NB4 (cell line): ENCODE data around the gene SLX9.
"Not testable (repeated sequence)": the region's sequence is repeated elsewhere in the genome, so short reads cannot be mapped to it uniquely, and the experiment has no call there.

Source experiments
- DNase-seq: peaks from one replicate; pipeline ENCODE4 v3.0.0; 2010; ENCODE audit warnings: low read depth
- H3K4me3 ChIP-seq: one replicate; pipeline ENCODE4 v1.5.1; 2011; ENCODE audit warnings: mild to moderate bottlenecking, low read depth, low read length, moderate library complexity
- MYC ChIP-seq: IDR thresholded peaks from 2 replicates; pipeline ENCODE4 v1.6.1; 2011; ENCODE audit warnings: low read depth, low read length
- POLR2A ChIP-seq: IDR thresholded peaks from 2 replicates; pipeline ENCODE4 v1.6.1; 2011; ENCODE audit warnings: mild to moderate bottlenecking; ENCODE audit not compliant: insufficient read length; ENCODE audit errors: extremely low read depth
- TF ChIP-seq, protein P1 (sequence below): IDR thresholded peaks from 2 replicates; pipeline ENCODE4 v1.6.1; 2011; ENCODE audit warnings: low read depth, low read length
- TF ChIP-seq, protein P2 (sequence below): IDR thresholded peaks from one replicate; pipeline ENCODE4 v1.5.1; 2012; ENCODE audit warnings: low read depth, low read length

The SLX9 gene

GRCh38 chr21:45019887-45020537, 80.2 kb downstream of the SLX9 start:
- TF ChIP-seq, protein P1, sequence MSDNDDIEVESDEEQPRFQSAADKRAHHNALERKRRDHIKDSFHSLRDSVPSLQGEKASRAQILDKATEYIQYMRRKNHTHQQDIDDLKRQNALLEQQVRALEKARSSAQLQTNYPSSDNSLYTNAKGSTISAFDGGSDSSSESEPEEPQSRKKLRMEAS, result no peak
- TF ChIP-seq MYC, result no peak
- TF ChIP-seq, protein P2, sequence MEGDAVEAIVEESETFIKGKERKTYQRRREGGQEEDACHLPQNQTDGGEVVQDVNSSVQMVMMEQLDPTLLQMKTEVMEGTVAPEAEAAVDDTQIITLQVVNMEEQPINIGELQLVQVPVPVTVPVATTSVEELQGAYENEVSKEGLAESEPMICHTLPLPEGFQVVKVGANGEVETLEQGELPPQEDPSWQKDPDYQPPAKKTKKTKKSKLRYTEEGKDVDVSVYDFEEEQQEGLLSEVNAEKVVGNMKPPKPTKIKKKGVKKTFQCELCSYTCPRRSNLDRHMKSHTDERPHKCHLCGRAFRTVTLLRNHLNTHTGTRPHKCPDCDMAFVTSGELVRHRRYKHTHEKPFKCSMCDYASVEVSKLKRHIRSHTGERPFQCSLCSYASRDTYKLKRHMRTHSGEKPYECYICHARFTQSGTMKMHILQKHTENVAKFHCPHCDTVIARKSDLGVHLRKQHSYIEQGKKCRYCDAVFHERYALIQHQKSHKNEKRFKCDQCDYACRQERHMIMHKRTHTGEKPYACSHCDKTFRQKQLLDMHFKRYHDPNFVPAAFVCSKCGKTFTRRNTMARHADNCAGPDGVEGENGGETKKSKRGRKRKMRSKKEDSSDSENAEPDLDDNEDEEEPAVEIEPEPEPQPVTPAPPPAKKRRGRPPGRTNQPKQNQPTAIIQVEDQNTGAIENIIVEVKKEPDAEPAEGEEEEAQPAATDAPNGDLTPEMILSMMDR, result no peak
- no peak for TF ChIP-seq POLR2A
- no peak for DNase-seq
- H3K4me3 ChIP-seq, result no peak overlapping the region

DNA sequence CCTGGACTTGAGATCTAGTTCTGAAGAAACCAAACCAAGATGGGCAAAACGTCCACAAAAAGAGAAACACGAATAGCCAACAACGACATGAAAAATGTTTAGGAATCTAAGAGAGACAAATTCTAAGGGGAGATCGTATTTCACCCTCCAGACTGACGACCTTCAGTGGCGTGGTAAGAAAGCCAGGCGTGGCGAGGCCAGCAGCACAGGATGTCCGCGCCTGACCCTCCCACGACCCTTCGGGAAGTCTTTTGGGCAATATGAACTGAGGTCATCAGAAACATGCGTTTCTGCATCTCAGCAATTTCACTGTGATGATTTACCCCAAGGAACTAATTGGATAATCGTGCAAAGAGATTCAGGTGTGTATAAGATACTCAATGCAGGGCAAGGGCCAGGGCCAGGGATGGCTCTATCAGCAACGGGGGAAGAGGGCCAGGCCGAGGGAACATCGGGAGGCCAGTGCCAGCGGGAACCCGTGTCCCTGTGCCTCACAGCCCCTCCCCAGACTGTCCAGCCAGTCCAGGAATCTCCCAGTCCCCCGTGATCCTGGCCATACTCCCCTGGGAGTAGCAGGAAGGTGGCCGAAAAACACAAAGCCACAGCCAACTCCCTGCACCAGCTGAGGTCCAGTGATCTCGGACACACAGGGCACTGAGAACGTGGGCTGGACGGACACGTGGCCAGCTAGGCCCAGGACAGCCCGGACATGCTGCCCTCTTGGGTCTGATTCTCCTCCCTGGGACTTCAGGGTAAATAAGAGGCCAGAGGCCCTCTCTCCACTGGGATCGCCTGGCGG, 81.0 kb downstream of the SLX9 start:
- TF ChIP-seq, protein P2, result no peak
- TF ChIP-seq MYC (no peak), POLR2A (no peak)
- TF ChIP-seq, protein P1, result no peak
- H3K4me3 ChIP-seq, result no peak overlapping the region

GRCh38 chr21:45021428-45022347, 81.9 kb downstream of the SLX9 start:
- DNase-seq, result no peak
- TF ChIP-seq, protein P2, result no peak
- TF ChIP-seq, protein P1, result no peak
- TF ChIP-seq MYC, result no peak
- no peak for TF ChIP-seq POLR2A
- no peak overlapping the region for H3K4me3 ChIP-seq

More for the DNA sequence above, 81.0 kb downstream of the SLX9 start:
- no peak for DNase-seq

DNA sequence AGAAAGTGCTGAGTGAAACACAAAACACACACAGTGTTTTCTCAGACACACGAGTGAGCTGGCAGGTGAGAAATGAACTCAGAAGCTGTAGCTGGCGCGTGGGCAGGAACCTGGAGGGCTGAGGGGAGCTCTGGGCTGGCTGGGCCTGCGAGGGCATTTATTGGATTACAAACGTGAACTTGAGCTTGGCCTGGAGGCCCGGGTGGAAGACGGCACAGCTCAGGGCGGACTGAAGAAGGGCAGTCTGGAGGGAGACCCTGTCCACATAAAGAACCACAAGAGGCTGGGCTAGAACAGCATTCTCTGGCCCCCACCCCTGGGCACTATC, 82.5 kb downstream of the SLX9 start:
- no peak for DNase-seq
- H3K4me3 ChIP-seq, result no peak overlapping the region
- no peak for TF ChIP-seq POLR2A

- no peak overlapping the region for H3K4me3 ChIP-seq
- TF ChIP-seq MYC (no peak), POLR2A (no peak)
- TF ChIP-seq, protein P1, result no peak
- TF ChIP-seq, protein P2, result no peak
- no peak for DNase-seq
These were observed 82.9 kb downstream of the SLX9 start for GRCh38 chr21:45022736-45023135.

DNA sequence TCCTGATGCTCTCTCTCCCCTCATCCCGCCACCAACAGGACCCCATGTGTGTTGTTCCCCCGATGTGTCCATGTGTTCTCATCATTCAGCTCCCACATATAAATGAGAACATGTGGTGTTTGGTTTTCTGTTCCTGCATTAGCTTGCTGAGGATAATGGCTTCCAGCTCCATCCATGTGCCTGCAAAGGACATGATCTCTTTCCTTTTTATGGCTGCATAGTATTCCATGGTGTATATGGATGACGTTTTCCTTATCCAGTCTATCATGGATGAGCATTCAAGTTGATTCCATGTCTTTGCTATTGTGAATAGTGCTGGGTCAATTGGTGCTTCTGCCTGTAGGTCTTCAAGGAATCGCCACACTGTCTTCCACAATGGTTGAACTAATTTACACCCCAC, 84.7 kb downstream of the SLX9 start:
- not testable (repeated sequence) for DNase-seq, H3K4me3 ChIP-seq
